AG10803 (cell line): Measurements from ENCODE around the gene TRIOBP.

ENCODE experiments used
- DNase-seq: peaks from one replicate; pipeline ENCODE4 v3.0.0; 2010; ENCODE audit warnings: low read depth
- H3K4me3 ChIP-seq: 2 replicates; pipeline ENCODE4 v1.5.1; 2011; ENCODE audit warnings: mild to moderate bottlenecking, low read length, control low read depth
- CTCF ChIP-seq: conservative IDR thresholded peaks from 2 replicates; pipeline ENCODE4 v1.5.1; 2011; ENCODE audit warnings: mild to moderate bottlenecking, low read length, control low read depth, inconsistent platforms

Gene TRIOBP

GRCh38 chr22:37748659-37749058, 51.8 kb downstream of the TRIOBP start:
- H3K4me3 ChIP-seq, result peak overlapping the region; percentile 15; the same call in 1 of the 2 replicates
- TF ChIP-seq CTCF, result no peak
- DNase-seq, result no peak

DNA sequence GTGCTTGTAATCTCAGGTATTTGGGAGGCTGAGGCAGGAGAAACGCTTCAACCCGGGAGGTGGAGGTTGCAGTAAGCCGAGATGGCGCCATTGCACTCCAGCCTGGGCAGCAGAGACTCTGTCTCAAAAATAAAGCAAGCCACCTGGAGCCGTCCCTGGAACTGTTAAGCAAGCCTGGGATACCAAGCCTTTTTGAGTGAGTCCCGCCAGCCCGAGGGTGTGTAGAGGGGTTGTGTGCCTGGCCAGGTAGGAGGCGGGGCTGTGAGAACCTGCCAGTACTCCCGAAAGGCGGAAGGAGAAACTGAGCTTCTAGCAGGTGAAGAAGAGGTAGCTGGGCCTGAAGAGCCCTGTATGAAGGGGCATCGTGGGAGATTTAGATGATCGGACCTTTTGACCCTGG, 52.4 kb downstream of the TRIOBP start:
- DNase-seq, result no peak
- H3K4me3 ChIP-seq, result no peak overlapping the region; the same call in 1 of the 2 replicates
- no peak for TF ChIP-seq CTCF

DNA sequence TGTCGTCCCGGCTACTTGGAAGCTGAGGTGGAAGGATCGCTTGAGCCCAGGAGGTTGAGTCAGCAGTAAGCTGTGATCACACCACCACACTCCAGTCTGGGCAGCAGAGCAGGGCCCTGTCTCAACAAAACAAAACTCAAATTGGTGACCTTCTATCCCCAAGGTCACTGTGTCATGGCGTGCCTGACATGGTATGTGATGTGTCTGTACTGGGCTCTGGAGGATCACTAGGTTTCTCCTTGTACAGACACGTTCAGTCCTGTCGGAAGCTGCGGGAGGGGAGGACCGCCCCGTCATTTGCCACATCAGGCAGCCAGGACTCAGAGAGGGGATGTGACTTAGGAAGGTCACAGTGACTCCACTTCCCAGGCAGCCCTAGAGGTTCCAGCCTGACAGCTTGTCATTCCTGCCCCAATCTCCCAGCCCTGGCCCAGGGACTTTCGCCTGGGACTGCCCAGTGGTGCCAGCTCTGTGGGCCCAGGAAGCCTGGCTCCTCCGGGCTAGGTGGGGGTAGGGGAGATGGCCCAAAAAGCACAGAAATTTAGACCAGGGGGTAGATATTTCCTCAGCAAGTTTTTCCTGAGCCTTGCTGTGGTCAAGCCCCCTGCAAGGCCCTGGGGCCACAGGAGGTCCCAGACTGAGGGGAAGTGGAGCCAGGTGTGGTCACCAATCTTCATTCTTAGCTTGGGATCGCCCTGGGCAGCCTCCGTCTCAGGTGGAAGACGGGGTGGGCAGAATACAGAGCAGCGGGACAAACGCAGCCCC, 53.2 kb downstream of the TRIOBP start:
- TF ChIP-seq CTCF, result no peak
- peak; percentile 68 for DNase-seq
- peak overlapping the region; percentile 7 for H3K4me3 ChIP-seq

DNA sequence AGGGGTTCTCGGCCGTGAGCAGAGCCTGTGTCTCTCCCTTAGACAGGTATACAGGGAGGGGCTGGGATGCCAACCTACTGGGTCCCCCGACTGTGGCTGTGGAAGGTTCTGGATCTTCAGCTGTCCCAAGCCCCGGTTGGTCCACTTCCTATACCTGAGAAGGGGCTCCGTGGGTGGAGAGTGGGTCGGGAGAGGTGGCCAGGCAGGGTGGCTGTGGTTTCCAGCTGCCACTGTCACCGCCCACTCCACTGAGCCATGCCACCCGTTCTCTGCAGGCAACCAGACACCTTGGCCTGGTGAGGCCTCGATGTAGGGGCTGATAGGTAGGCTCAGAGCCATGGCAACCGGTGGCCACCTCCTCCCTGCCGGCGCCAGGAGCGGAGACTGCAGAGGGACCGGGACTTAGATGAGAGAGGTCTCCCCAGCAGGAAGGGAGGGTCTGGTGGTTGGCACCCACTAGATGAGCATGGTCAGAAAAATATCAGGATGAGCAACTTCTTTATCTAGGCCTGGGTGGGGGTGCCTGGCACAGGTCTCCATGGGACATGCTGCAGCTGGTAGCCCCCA, 53.8 kb downstream of the TRIOBP start:
- no peak overlapping the region for H3K4me3 ChIP-seq
- no peak for DNase-seq
- TF ChIP-seq CTCF, result no peak

DNA sequence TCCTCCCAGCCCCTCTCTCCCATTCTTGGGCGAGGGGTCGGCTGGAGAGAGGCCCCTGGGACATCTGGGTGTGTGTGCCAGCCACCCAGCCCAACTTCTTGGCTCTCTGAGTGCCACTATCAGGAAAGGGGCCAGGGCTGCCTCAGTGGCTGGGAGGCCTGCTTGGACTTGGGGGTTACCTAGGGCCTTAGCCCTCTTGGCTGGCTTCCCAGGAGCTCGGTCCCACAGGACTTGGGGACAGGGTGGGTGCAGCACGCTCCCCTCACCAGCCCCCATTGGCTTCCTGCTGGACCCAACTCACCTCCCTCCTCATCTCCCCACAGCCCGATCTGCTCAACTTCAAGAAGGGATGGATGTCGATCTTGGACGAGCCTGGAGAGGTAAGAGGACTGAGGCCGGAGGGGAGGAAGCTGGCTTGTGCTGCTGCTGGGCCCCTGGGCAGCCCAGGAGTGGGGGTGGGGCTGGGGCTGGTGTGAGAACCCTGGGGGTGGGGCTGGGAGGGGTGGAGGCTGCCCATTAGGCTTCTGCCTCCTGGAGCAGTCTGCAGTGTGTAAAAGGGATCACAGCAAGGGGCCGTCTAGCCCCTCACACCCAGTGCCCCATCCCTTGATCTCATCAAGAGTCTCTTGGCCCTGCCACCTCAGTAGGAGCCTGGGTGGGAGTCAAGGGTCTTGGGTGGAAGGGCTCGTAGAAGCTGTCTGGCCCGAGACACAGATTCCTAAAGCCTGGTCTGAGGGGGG, 54.8 kb downstream of the TRIOBP start:
- no peak for DNase-seq
- no peak overlapping the region for H3K4me3 ChIP-seq
- TF ChIP-seq CTCF, result no peak

DNA sequence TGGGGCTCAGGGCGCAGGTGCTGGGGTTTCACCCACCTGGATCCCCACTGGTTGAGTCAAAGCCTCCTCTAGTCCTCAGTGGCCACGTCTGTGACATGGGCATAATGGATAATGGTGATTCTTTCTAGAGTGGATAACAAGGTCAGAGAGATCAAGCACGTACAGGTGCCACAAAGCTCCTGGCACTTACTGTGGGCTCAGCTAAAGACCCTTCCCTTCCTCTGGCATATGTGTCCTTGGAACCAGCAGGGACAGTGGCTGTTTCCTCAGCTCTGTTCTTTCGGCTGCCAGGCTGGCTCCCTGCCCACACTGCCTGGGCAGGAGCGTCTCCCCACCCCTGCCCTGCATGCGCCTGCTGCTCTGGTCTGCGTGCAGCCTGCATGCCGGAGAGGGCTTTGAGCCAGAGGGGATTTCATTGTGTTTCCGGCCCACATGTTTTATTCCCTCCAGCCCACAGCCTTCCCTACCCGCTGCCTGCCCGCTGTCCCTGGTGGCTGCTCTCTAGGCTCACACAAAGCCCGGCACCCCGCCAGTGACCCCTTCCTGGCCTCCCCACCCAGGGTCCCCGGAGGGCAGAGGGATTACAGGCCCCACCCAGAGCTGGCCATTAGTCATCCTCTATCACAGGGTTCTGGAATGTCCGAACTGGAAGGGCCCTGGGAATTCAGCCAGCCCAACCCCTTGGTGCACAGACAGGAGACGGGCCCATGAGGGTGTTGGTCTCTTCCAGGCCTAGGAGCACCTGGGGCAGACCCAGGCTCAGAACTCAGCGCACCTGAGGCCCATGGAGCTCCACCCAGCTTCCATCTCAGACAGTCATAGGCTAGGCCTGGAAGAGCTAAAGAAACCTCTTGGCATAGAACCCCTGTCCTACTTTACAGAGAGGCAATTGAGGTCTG, 55.6 kb downstream of the TRIOBP start:
- 0 out of 2 replicates have a peak overlapping the region, but pooled peaks have one; percentile 8 for H3K4me3 ChIP-seq
- TF ChIP-seq CTCF, result peak; percentile 38
- peak; percentile 97 for DNase-seq
